Smooth muscle cell of the umbilical artery (primary cell): Measurements from ENCODE around the gene RTP4. TPM values are rescaled to one million over a fixed set of nuclear protein-coding genes. Genes with fewer than 3 reads are reported as not detected.

ENCODE experiments used
- total RNA-seq: library from RNA; depleted of rRNA; stranded (reverse); fragments of >200 nt; gene quantifications from 2 replicates; pipeline ENCODE4 v1.2.3, GENCODE V29; 2014

Gene RTP4
- total RNA-seq, result not detected in 2 replicates

GRCh38 chr3:187368251-187369088 is at the start of gene RTP4:
TSS of gene RTP4 (plus strand) at chr3:187368385. CDS start at chr3:187368442, 57 bp downstream.

Other genes starting within 250 kb of the RTP4 start
- gene RPL39L, start 228.9 kb upstream of the RTP4 start, total RNA-seq, result 9.2 and 9.6 TPM in 2 replicates
- not detected in 2 replicates for gene RTP1, start 170.9 kb upstream of the RTP4 start, total RNA-seq
- 8.5 and 25.5 TPM in 2 replicates for gene MASP1, start 76.6 kb upstream of the RTP4 start, total RNA-seq